ENCODE data around the gene GSTM1.
"Not testable (repeated sequence)": the region's sequence is repeated elsewhere in the genome, so short reads cannot be mapped to it uniquely, and the experiment has no call there.

Gene GSTM1

DNA sequence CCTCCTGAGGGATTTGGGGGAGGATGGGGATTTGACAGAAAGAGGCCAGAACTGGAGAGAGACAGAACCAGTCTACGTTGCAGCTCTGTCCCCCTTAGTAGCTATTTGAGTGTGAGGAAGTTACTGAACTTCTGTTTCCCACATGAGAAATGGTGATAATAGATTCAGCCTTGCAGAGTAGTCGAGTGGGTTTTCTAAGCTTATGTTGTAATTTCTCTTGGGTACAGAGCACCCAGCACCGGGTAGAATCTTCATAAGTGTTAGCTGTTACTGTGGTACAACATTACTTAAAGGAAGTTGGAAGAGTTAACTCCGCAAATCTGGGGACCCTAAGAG is 27.0 kb upstream of the GSTM1 start:
- not testable (repeated sequence) for H3K27ac ChIP-seq (ENCODE audit: low read depth, low read length); H3K9me3 ChIP-seq (ENCODE audit: control insufficient read depth, insufficient read depth, low read depth, low read length); H3K4me3 ChIP-seq (ENCODE audit: low read depth, low read length); H3K4me1 ChIP-seq (ENCODE audit: control insufficient read depth, insufficient read depth, low read length); H3K9ac ChIP-seq (ENCODE audit: low read length); H3K27me3 ChIP-seq (ENCODE audit: control insufficient read depth, insufficient read depth, low read length); H3K36me3 ChIP-seq (ENCODE audit: control insufficient read depth, insufficient read depth, low read length)

DNA sequence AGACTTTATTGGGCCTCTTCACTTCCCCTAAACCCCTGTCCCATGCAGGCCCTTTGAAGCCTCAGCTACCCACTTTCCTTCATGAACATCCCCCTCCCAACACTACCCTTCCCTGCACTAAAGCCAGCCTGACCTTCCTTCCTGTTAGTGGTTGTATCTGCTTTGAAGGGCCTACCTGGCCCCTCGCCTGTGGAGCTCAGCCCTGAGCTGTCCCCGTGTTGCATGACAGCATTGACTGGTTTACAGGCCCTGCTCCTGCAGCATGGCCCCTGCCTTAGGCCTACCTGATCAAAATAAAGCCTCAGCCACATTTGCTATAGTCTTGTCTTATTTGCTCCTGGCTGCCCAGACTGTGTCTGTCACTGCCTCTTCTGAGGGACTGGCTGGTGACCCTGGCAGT is 26.2 kb upstream of the GSTM1 start:
- Histone ChIP-seq H3K36me3 (ENCODE audit: control insufficient read depth, insufficient read depth, low read length) (peaks cover 4% of the 10 kb centered on the region; the same call in 1 of the 2 replicates), H3K27ac (ENCODE audit: low read depth, low read length) (no peak overlapping the region), H3K4me1 (ENCODE audit: control insufficient read depth, insufficient read depth, low read length) (no peaks in the 10 kb centered on the region), H3K9me3 (ENCODE audit: control insufficient read depth, insufficient read depth, low read depth, low read length) (no peaks in the 10 kb centered on the region), H3K9ac (ENCODE audit: low read length) (no peak overlapping the region), H3K4me3 (ENCODE audit: low read depth, low read length) (no peak overlapping the region), H3K27me3 (ENCODE audit: control insufficient read depth, insufficient read depth, low read length) (no peaks in the 10 kb centered on the region)

GRCh38 chr1:109664671-109665070 is 22.9 kb upstream of the GSTM1 start:
- Histone ChIP-seq H3K4me1 (ENCODE audit: control insufficient read depth, insufficient read depth, low read length) (peaks cover 9% of the 10 kb centered on the region; the same call in 1 of the 2 replicates), H3K27ac (ENCODE audit: low read depth, low read length) (no peak overlapping the region)

DNA sequence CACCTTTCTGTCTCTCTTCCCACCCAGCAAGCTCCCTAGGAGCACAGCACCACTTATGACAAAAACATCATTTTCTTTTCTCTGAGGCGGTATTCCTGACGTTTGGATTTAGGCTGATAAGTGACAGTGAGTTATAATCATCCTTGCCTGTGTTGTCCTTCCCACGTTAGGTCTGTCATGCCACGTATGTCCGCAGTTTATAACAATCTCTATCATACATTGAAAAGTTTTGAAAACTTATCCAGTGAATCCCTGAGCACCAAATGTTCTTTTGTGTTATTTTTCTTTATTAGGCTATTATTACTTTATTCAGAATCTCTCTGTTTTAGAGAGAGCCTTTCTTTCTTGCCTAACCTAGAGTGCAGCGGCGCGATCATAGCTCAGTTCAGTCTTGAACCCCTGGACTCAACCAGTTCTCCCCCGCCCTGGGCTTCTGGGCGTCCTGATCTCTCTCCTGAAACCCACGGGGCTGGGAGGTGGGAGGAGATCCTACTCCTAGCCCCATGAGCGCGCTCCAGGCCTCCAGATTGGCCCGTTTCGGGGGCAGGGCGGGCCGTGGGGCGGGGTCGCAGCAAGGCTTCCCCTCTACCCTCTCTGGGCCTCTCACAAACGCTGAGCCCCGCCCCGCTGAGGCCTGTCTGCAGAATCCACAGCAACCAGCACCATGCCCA is 20.0 kb upstream of the GSTM1 start, which contains the start of gene GSTM2:
GSTM2 (plus strand) TSS at position 606 of the 671 bp plus-strand sequence; CDS start at position 665, 59 bp downstream.
- no peak within 1 kb of the TSS for H3K27ac ChIP-seq (ENCODE audit: low read depth, low read length)
- no peaks in the 10 kb centered on the region for H3K36me3 ChIP-seq (ENCODE audit: control insufficient read depth, insufficient read depth, low read length)
- H3K9me3 ChIP-seq (ENCODE audit: control insufficient read depth, insufficient read depth, low read depth, low read length), result no peaks in the 10 kb centered on the region
- H3K9ac ChIP-seq (ENCODE audit: low read length), result no peak within 1 kb of the TSS
- peaks cover 9% of the 10 kb centered on the region; the same call in 1 of the 2 replicates for H3K4me1 ChIP-seq (ENCODE audit: control insufficient read depth, insufficient read depth, low read length)
- no peaks in the 10 kb centered on the region for H3K27me3 ChIP-seq (ENCODE audit: control insufficient read depth, insufficient read depth, low read length)
- peak within 1 kb of the TSS; percentile 60 for H3K4me3 ChIP-seq (ENCODE audit: low read depth, low read length)

More at GRCh38 chr1:109664671-109665070, 22.9 kb upstream of the GSTM1 start:
- Histone ChIP-seq H3K27me3 (ENCODE audit: control insufficient read depth, insufficient read depth, low read length) (no peaks in the 10 kb centered on the region), H3K9ac (ENCODE audit: low read length) (no peak overlapping the region), H3K9me3 (ENCODE audit: control insufficient read depth, insufficient read depth, low read depth, low read length) (no peaks in the 10 kb centered on the region), H3K4me3 (ENCODE audit: low read depth, low read length) (no peak overlapping the region), H3K36me3 (ENCODE audit: control insufficient read depth, insufficient read depth, low read length) (no peaks in the 10 kb centered on the region; the same call in 1 of the 2 replicates)

- peaks cover 9% of the 10 kb centered on the region; the same call in 1 of the 2 replicates for H3K4me1 ChIP-seq (ENCODE audit: control insufficient read depth, insufficient read depth, low read length)
- H3K27me3 ChIP-seq (ENCODE audit: control insufficient read depth, insufficient read depth, low read length), result no peaks in the 10 kb centered on the region
- no peaks in the 10 kb centered on the region for H3K36me3 ChIP-seq (ENCODE audit: control insufficient read depth, insufficient read depth, low read length)
- no peaks in the 10 kb centered on the region for H3K9me3 ChIP-seq (ENCODE audit: control insufficient read depth, insufficient read depth, low read depth, low read length)
- peak overlapping the region; percentile 60 for H3K4me3 ChIP-seq (ENCODE audit: low read depth, low read length)
- H3K27ac ChIP-seq (ENCODE audit: low read depth, low read length), result no peak overlapping the region
- H3K9ac ChIP-seq (ENCODE audit: low read length), result no peak overlapping the region
Observed at GRCh38 chr1:109668123-109668775, 19.4 kb upstream of the GSTM1 start.

GRCh38 chr1:109669246-109669948 is 18.2 kb upstream of the GSTM1 start:
- H3K4me3 ChIP-seq (ENCODE audit: low read depth, low read length), result no peak overlapping the region
- H3K27me3 ChIP-seq (ENCODE audit: control insufficient read depth, insufficient read depth, low read length), result no peaks in the 10 kb centered on the region
- H3K9ac ChIP-seq (ENCODE audit: low read length), result no peak overlapping the region
- H3K36me3 ChIP-seq (ENCODE audit: control insufficient read depth, insufficient read depth, low read length), result no peaks in the 10 kb centered on the region
- H3K4me1 ChIP-seq (ENCODE audit: control insufficient read depth, insufficient read depth, low read length), result peaks cover 9% of the 10 kb centered on the region; the same call in 1 of the 2 replicates
- H3K27ac ChIP-seq (ENCODE audit: low read depth, low read length), result no peak overlapping the region
- H3K9me3 ChIP-seq (ENCODE audit: control insufficient read depth, insufficient read depth, low read depth, low read length), result no peaks in the 10 kb centered on the region

DNA sequence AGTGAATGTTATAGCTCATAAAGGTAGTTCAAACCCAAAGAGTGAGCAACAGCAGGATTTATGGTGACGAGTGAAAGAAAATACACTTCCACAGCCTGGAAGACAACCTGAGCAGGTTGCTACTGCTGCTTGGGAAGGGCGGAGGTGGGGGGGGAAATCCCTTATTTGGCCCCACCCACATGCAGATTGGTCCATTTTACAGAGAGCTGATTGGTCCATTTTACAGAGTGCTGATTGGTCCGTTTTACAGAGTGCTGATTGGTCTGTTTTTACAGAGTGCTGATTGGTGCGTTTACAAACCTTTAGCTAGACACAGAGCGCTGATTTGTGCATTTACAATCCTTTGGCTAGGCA is 17.7 kb upstream of the GSTM1 start:
- H3K4me1 ChIP-seq (ENCODE audit: control insufficient read depth, insufficient read depth, low read length); H3K4me3 ChIP-seq (ENCODE audit: low read depth, low read length); H3K9ac ChIP-seq (ENCODE audit: low read length); H3K27me3 ChIP-seq (ENCODE audit: control insufficient read depth, insufficient read depth, low read length); H3K27ac ChIP-seq (ENCODE audit: low read depth, low read length); H3K9me3 ChIP-seq (ENCODE audit: control insufficient read depth, insufficient read depth, low read depth, low read length); H3K36me3 ChIP-seq (ENCODE audit: control insufficient read depth, insufficient read depth, low read length): not testable (repeated sequence)

- Histone ChIP-seq H3K9ac (ENCODE audit: low read length) (no peak overlapping the region), H3K27ac (ENCODE audit: low read depth, low read length) (no peak overlapping the region), H3K4me1 (ENCODE audit: control insufficient read depth, insufficient read depth, low read length) (peaks cover 9% of the 10 kb centered on the region; the same call in 1 of the 2 replicates), H3K27me3 (ENCODE audit: control insufficient read depth, insufficient read depth, low read length) (no peaks in the 10 kb centered on the region), H3K4me3 (ENCODE audit: low read depth, low read length) (no peak overlapping the region), H3K36me3 (ENCODE audit: control insufficient read depth, insufficient read depth, low read length) (no peaks in the 10 kb centered on the region), H3K9me3 (ENCODE audit: control insufficient read depth, insufficient read depth, low read depth, low read length) (no peaks in the 10 kb centered on the region)
Observed at GRCh38 chr1:109671067-109671466, 16.6 kb upstream of the GSTM1 start.

DNA sequence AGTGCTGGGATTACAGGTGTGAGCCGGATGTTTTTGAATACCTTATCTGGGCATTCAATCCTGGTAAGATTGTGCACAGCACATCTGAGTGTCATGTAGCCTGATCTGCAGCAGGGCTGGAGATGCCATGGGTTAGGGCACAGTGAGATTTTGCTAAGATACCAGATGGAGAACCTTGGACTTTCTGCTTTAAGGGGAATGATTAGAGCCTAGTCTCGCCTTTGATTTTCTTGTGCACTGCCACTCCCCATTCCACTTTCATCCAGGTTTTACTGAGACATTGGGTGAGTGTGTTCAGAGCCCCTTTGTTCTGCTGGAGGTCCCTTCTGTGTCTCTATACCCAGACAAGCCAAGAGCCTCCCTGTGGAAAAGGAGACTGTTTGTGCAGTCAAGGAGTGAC is 13.8 kb upstream of the GSTM1 start:
- not testable (repeated sequence) for H3K9me3 ChIP-seq (ENCODE audit: control insufficient read depth, insufficient read depth, low read depth, low read length); H3K4me3 ChIP-seq (ENCODE audit: low read depth, low read length); H3K27ac ChIP-seq (ENCODE audit: low read depth, low read length); H3K27me3 ChIP-seq (ENCODE audit: control insufficient read depth, insufficient read depth, low read length); H3K36me3 ChIP-seq (ENCODE audit: control insufficient read depth, insufficient read depth, low read length); H3K9ac ChIP-seq (ENCODE audit: low read length); H3K4me1 ChIP-seq (ENCODE audit: control insufficient read depth, insufficient read depth, low read length)

DNA sequence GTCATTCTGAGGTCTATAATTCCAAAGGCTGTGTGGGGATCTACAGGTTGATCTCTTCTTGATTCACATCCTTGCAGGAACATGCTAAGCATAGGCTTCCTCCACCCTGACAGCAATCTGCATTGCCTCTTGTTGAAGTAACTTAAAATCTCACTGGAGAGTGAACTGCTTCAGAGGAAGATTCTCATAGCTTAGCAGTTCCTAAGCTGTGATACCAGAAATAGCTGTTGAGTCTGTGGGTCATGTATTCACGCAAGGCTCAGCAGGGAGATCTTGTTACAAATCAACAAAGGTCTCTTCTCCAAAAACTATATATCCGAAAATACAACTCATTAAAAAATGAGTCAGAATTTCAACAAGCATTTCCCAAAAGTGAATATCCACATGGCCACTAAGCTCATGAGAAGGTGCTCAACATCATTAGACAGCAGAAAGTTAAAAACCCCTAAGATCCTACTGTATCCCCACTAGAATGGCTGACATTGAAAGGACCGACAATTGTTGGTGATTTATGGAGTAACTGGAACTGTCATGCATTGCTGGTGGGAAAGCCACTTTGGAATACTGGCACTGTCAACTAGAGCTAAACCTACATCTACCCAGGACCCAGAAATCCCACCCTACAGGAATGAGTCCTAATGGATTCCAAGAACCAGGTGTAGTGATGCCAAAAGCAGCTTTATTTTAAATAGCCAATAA is 10.8 kb upstream of the GSTM1 start:
- H3K27me3 ChIP-seq (ENCODE audit: control insufficient read depth, insufficient read depth, low read length); H3K36me3 ChIP-seq (ENCODE audit: control insufficient read depth, insufficient read depth, low read length); H3K9me3 ChIP-seq (ENCODE audit: control insufficient read depth, insufficient read depth, low read depth, low read length); H3K27ac ChIP-seq (ENCODE audit: low read depth, low read length); H3K4me1 ChIP-seq (ENCODE audit: control insufficient read depth, insufficient read depth, low read length); H3K9ac ChIP-seq (ENCODE audit: low read length); H3K4me3 ChIP-seq (ENCODE audit: low read depth, low read length): not testable (repeated sequence)

- Histone ChIP-seq H3K27ac (ENCODE audit: low read depth, low read length) (no peak overlapping the region), H3K4me1 (ENCODE audit: control insufficient read depth, insufficient read depth, low read length) (no peaks in the 10 kb centered on the region), H3K4me3 (ENCODE audit: low read depth, low read length) (no peak overlapping the region)
Observed at GRCh38 chr1:109677459-109677858, 10.2 kb upstream of the GSTM1 start.

More at GRCh38 chr1:109677459-109677858, 10.2 kb upstream of the GSTM1 start:
- Histone ChIP-seq H3K27me3 (ENCODE audit: control insufficient read depth, insufficient read depth, low read length) (no peaks in the 10 kb centered on the region), H3K36me3 (ENCODE audit: control insufficient read depth, insufficient read depth, low read length) (no peaks in the 10 kb centered on the region), H3K9me3 (ENCODE audit: control insufficient read depth, insufficient read depth, low read depth, low read length) (no peaks in the 10 kb centered on the region), H3K9ac (ENCODE audit: low read length) (no peak overlapping the region)
